GM21529 (cell line): ENCODE measurements around the gene SANBR.
A peak's percentile ranks its signal among the peaks of the same experiment; 100 is the strongest.
"Not testable (repeated sequence)": the region's sequence is repeated elsewhere in the genome, so short reads cannot be mapped to it uniquely, and the experiment has no call there.

Source experiments
- ATAC-seq: cut with Tn5 transposase; IDR thresholded peaks from one replicate; pipeline ENCODE4 v1.9.1; 2021; ENCODE audit not compliant: unreplicated experiment

Gene SANBR

GRCh38 chr2:61065714-61066709 lies at the start of gene SANBR:
Gene SANBR (plus strand): TSS chr2:61065871. CDS start chr2:61070351, 4,480 bp downstream.
- ATAC-seq: peak; percentile 96

- ATAC-seq: no peak
These were observed 49.7 kb upstream of the SANBR start for GRCh38 chr2:61015976-61016375.

- ATAC-seq: peak; percentile 17
These were observed 49.2 kb upstream of the SANBR start for GRCh38 chr2:61016392-61017002.

GRCh38 chr2:61017003-61017555 lies 48.6 kb upstream of the SANBR start:
- peak; percentile 61 for ATAC-seq

- peak; percentile 81 for ATAC-seq
These were observed 47.9 kb upstream of the SANBR start, which contains the start of the genes PEX13 and PUS10 for GRCh38 chr2:61017556-61018317. Gene PEX13 (plus strand): TSS chr2:61017720. CDS start chr2:61017760, 40 bp downstream. Gene PUS10 (minus strand): TSS chr2:61018255. CDS start chr2:61011890, 6,365 bp downstream.

- ATAC-seq: no peak
These were observed 47.3 kb upstream of the SANBR start for GRCh38 chr2:61018318-61018755.

- no peak for ATAC-seq
These were observed 46.9 kb upstream of the SANBR start for GRCh38 chr2:61018798-61019197.

- ATAC-seq: no peak
These were observed 44.4 kb upstream of the SANBR start for GRCh38 chr2:61021228-61021660.

GRCh38 chr2:61023670-61024069 lies 42.0 kb upstream of the SANBR start:
- ATAC-seq: no peak

GRCh38 chr2:61029533-61029932 lies 36.1 kb upstream of the SANBR start:
- no peak for ATAC-seq

GRCh38 chr2:61034592-61034991 lies 31.1 kb upstream of the SANBR start:
- not testable (repeated sequence) for ATAC-seq

GRCh38 chr2:61036643-61037042 lies 29.0 kb upstream of the SANBR start:
- ATAC-seq: not testable (repeated sequence)

- ATAC-seq: no peak
These were observed 22.9 kb upstream of the SANBR start for GRCh38 chr2:61042807-61043206.

GRCh38 chr2:61044636-61045035 lies 21.0 kb upstream of the SANBR start:
- no peak for ATAC-seq

GRCh38 chr2:61045226-61045625 lies 20.4 kb upstream of the SANBR start:
- no peak for ATAC-seq

GRCh38 chr2:61045999-61046398 lies 19.7 kb upstream of the SANBR start:
- ATAC-seq: no peak

GRCh38 chr2:61055557-61055956 lies 10.1 kb upstream of the SANBR start:
- no peak for ATAC-seq

- ATAC-seq: no peak
These were observed 8.1 kb upstream of the SANBR start for GRCh38 chr2:61057562-61057961.

- ATAC-seq: no peak
These were observed 6.3 kb upstream of the SANBR start for GRCh38 chr2:61059382-61059781.

- no peak for ATAC-seq
These were observed 8.4 kb downstream of the SANBR start for GRCh38 chr2:61074100-61074499.

GRCh38 chr2:61085883-61086282 lies 20.2 kb downstream of the SANBR start:
- ATAC-seq: no peak
